Measurements from ENCODE around the gene CDC42. TPM values are rescaled to one million over a fixed set of nuclear protein-coding genes. Genes with fewer than 3 reads are reported as not detected.

CDC42 gene
- total RNA-seq, 3 donors from 2014 or later (not counting 1 experiment from before 2014, with no cell fraction given), result 454 to 470 (median 463) TPM

DNA sequence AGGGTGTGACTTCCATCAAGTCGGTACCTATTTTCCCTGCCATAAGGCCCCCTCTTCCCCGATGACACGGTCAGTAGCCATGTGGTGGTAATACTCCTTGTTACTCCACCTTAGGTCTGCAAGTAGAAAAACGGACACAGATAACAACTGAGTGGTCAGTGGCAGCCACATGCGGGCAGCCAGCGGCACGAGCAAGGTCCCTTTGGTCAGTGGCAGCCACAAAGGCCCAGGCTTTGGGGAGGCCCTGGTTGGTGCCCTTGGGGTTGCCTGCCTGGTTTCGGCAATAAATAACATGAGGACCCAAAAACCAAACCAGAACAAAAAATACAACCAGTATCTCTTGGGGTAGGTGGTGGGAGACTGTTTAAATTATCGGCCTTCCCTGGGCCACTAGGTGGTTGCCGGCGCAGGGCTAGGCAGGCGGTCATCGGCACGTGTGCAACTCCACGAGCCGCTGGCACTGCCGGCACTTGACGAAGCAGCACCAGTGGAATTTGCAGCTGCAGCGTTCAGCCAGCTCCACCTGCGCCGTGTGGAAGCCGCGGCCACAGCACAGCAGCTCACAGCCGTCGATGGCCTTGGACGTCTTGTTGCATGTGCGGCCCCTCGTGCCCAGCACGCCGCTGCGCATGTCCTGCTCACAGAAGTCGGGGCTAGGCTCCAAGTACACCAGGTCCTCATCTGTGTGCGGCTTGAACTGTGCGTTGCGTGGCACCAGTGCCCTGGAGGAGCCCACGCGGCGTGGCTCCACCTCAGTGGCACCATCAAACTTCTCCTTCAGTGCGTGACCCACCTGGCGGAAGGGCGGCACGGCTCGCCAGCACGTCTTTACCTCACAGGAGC, 67.3 kb downstream of the CDC42 start:
- peaks cover 12% of the 10 kb centered on the region for H3K36me3 ChIP-seq (ENCODE audit: control insufficient read depth, insufficient read depth, low read length)

GRCh38 chr1:22120469-22120790, 67.9 kb downstream of the CDC42 start:
- peaks cover 9% of the 10 kb centered on the region for H3K36me3 ChIP-seq (ENCODE audit: control insufficient read depth, insufficient read depth, low read length)
- Mint-ChIP-seq H3K27me3 (ENCODE audit: low read depth in 2 of 2) (no peaks in the 10 kb centered on the region), H3K36me3 (no peaks in the 10 kb centered on the region), H3K27ac (peak overlapping the region in 1 of 2 donors; percentile 44), H3K4me1 (peaks cover 37 to 49% of the 10 kb centered on the region in 2 donors), H3K4me3 (no peak overlapping the region), H3K9me3 (no peaks in the 10 kb centered on the region)
- peaks cover 21% of the 10 kb centered on the region for H3K4me1 ChIP-seq (ENCODE audit: control insufficient read depth, insufficient read depth, low read length)
- H3K27me3 ChIP-seq (ENCODE audit: control insufficient read depth, insufficient read depth, low read length), result no peaks in the 10 kb centered on the region
- 95% methylated on average over 11 of the region's 11 CpGs for WGBS (ENCODE audit: insufficient coverage)
- intact Hi-C loops (cut with micrococcal nuclease), result no loop called here
- TF ChIP-seq CTCF (IDR thresholded peaks at IDR 0.05), result no peak
- H3K4me3 ChIP-seq (ENCODE audit: low read length), result no peak overlapping the region
- H3K27ac ChIP-seq (ENCODE audit: low read length), result no peak overlapping the region
- no peaks in the 10 kb centered on the region for H3K9me3 ChIP-seq (ENCODE audit: control insufficient read depth, insufficient read depth, low read length)
- DNase-seq (no peak), ATAC-seq (no peak)

More for the DNA sequence above, 67.3 kb downstream of the CDC42 start:
- Mint-ChIP-seq H3K4me1 (peaks cover 43 to 51% of the 10 kb centered on the region in 2 donors), H3K27me3 (ENCODE audit: low read depth in 2 of 2) (no peaks in the 10 kb centered on the region), H3K36me3 (no peaks in the 10 kb centered on the region), H3K27ac (peak overlapping the region; percentile 30 to 74), H3K4me3 (no peak overlapping the region), H3K9me3 (no peaks in the 10 kb centered on the region)
- Histone ChIP-seq H3K4me1 (ENCODE audit: control insufficient read depth, insufficient read depth, low read length) (peaks cover 21% of the 10 kb centered on the region), H3K4me3 (ENCODE audit: low read length) (no peak overlapping the region), H3K27me3 (ENCODE audit: control insufficient read depth, insufficient read depth, low read length) (no peaks in the 10 kb centered on the region), H3K9me3 (ENCODE audit: control insufficient read depth, insufficient read depth, low read length) (no peaks in the 10 kb centered on the region), H3K27ac (ENCODE audit: low read length) (no peak overlapping the region)
- intact Hi-C loops (cut with micrococcal nuclease), result no loop called here
- WGBS (ENCODE audit: insufficient coverage), result 97% methylated on average over 43 of the region's 44 CpGs
- no peak for TF ChIP-seq CTCF (IDR thresholded peaks at IDR 0.05)
- DNase-seq (no peak), ATAC-seq (no peak)

GRCh38 chr1:22121421-22121911, 69.0 kb downstream of the CDC42 start:
- no peak for TF ChIP-seq CTCF (IDR thresholded peaks at IDR 0.05)
- Histone ChIP-seq H3K27me3 (ENCODE audit: control insufficient read depth, insufficient read depth, low read length) (no peaks in the 10 kb centered on the region), H3K4me3 (ENCODE audit: low read length) (no peak overlapping the region), H3K4me1 (ENCODE audit: control insufficient read depth, insufficient read depth, low read length) (peaks cover 17% of the 10 kb centered on the region), H3K36me3 (ENCODE audit: control insufficient read depth, insufficient read depth, low read length) (peaks cover 8% of the 10 kb centered on the region), H3K27ac (ENCODE audit: low read length) (no peak overlapping the region), H3K9me3 (ENCODE audit: control insufficient read depth, insufficient read depth, low read length) (no peaks in the 10 kb centered on the region)
- Mint-ChIP-seq H3K9me3 (no peaks in the 10 kb centered on the region), H3K27me3 (ENCODE audit: low read depth in 2 of 2) (no peaks in the 10 kb centered on the region), H3K4me1 (peaks cover 26 to 39% of the 10 kb centered on the region in 2 donors), H3K4me3 (no peak overlapping the region), H3K36me3 (no peaks in the 10 kb centered on the region), H3K27ac (peak overlapping the region in 1 of 2 donors; percentile 14)
- ATAC-seq (no peak), DNase-seq (no peak)
- WGBS (ENCODE audit: insufficient coverage), result 88% methylated on average over 15 of the region's 15 CpGs
- intact Hi-C loops (cut with micrococcal nuclease), result no loop called here
